GM18909 (cell line): ENCODE measurements around the gene AAGAB.

Experiments used
- ATAC-seq: cut with Tn5 transposase; IDR thresholded peaks from one replicate; pipeline ENCODE4 v1.9.1; 2021; ENCODE audit warnings: mild to moderate bottlenecking; ENCODE audit not compliant: unreplicated experiment, poor library complexity

Gene AAGAB

GRCh38 chr15:67212684-67213367 is 41.6 kb downstream of the AAGAB start:
- ATAC-seq, result no peak

- no peak for ATAC-seq
These were observed 43.8 kb downstream of the AAGAB start for GRCh38 chr15:67210555-67211168.

GRCh38 chr15:67208396-67208795 is 46.1 kb downstream of the AAGAB start:
- ATAC-seq, result no peak

- no peak for ATAC-seq
These were observed 46.8 kb downstream of the AAGAB start for GRCh38 chr15:67207555-67208207.

- no peak for ATAC-seq
These were observed 51.5 kb downstream of the AAGAB start for GRCh38 chr15:67202991-67203390.

- ATAC-seq, result no peak
These were observed 52.4 kb downstream of the AAGAB start for GRCh38 chr15:67202091-67202490.

GRCh38 chr15:67201136-67201535 is 53.3 kb downstream of the AAGAB start:
- no peak for ATAC-seq

GRCh38 chr15:67199881-67200763 is 54.3 kb downstream of the AAGAB start:
- no peak for ATAC-seq

- no peak for ATAC-seq
These were observed 55.1 kb downstream of the AAGAB start for GRCh38 chr15:67199391-67199790.

- ATAC-seq, result no peak
These were observed 56.2 kb downstream of the AAGAB start for GRCh38 chr15:67198157-67198754.

GRCh38 chr15:67197364-67197695 is 57.1 kb downstream of the AAGAB start:
- ATAC-seq, result no peak

- ATAC-seq, result no peak
These were observed 57.6 kb downstream of the AAGAB start for GRCh38 chr15:67196672-67197363.

- no peak for ATAC-seq
These were observed 58.2 kb downstream of the AAGAB start for GRCh38 chr15:67196222-67196621.

- no peak for ATAC-seq
These were observed 59.2 kb downstream of the AAGAB start for GRCh38 chr15:67195305-67195704.

GRCh38 chr15:67194171-67195114 is 60.0 kb downstream of the AAGAB start:
- no peak for ATAC-seq

- no peak for ATAC-seq
These were observed 61.1 kb downstream of the AAGAB start for GRCh38 chr15:67193223-67193990.

GRCh38 chr15:67192185-67192820 is 62.2 kb downstream of the AAGAB start:
- no peak for ATAC-seq

- no peak for ATAC-seq
These were observed 63.6 kb downstream of the AAGAB start for GRCh38 chr15:67190813-67191212.
